GM19193 (cell line): ENCODE data around the gene CATSPERD.

Experiments used
- POLR2A ChIP-seq: IDR thresholded peaks from 4 replicates; pipeline ENCODE4 v1.6.1; 2011; ENCODE audit not compliant: insufficient read depth, insufficient read length; ENCODE audit errors: extremely low read depth

CATSPERD gene

DNA sequence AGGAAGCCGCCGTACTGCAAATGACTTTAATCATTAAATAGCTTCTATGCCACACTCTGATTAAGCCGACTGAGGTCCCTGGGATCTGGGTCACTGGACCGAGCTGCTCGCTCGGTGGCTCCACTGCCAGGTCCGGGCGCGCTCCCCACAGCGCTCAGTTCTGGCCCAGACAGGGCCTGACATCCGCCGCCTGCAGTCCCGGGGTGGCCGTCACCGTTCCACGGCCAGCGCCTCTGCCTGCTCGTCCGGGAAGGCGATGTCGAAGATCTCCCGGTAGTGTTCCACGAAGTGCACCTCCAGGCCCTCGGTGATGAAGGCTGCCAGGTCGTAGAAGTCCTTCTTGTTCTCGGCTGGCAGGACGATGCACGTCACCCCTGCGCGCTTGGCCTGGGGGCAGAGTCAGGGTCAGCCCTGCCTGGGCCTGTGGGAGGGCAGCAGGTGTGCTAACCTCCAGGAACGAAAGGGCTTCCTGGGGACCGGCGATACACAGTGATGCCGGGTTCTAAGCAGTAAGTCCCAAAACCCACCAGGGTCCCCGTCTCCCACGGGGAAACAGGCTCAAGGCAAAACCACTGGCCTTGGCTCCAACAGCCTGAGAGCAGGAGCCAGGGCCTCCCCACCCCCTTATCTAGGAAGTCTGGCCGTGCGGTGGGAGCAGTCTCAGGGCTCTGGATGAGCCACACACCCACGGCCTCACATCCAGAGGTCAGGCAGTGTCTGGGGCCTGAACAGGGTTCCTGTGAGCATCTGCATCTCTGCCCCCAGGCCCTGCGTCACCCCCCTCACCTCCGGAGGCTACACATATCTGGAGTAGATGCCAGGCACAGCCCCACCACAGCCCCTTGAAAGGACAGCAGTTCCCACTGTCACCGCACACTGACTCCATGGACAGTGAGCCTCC, 28.4 kb upstream of the CATSPERD start:
- peak; percentile 41 for TF ChIP-seq POLR2A

- no peak for TF ChIP-seq POLR2A
Measured at GRCh38 chr19:5692723-5693194, 27.7 kb upstream of the CATSPERD start.

GRCh38 chr19:5693195-5694166, 27.0 kb upstream of the CATSPERD start:
- TF ChIP-seq POLR2A: peak; percentile 55

GRCh38 chr19:5694167-5694955, 26.1 kb upstream of the CATSPERD start:
- TF ChIP-seq POLR2A: no peak

DNA sequence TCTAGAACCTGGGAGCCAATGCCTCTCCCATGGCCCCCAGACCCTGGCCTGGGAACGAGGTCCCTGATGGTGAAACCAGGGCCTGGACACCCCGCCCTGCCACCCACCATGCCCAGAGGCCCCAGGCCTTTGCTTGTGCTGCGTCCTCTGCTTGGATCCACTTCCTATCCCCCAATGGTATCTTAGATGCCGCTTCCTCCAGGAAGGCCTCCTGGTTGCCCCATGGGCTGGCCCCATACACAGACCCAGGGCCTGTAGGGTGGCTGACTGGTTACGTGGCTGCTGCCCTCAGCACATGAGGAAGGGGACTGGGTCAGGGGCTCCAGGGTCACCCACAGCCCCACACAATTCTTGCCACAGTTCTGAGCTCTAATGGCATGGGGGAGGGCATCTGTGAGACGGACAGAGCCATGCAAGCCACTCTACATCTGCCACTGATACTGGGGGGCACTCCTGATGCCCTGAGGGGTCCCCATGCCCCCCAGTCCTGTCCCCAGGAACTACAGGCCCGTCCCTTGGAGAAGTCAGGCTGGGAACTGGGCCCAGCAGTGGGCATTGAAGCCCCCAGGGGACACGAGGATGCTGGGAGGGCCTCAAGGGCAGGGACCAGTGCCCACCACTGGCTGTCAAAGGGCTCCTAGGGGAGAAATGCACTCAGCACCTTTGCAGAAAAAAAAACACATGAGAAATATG, 25.3 kb upstream of the CATSPERD start:
- no peak for TF ChIP-seq POLR2A

DNA sequence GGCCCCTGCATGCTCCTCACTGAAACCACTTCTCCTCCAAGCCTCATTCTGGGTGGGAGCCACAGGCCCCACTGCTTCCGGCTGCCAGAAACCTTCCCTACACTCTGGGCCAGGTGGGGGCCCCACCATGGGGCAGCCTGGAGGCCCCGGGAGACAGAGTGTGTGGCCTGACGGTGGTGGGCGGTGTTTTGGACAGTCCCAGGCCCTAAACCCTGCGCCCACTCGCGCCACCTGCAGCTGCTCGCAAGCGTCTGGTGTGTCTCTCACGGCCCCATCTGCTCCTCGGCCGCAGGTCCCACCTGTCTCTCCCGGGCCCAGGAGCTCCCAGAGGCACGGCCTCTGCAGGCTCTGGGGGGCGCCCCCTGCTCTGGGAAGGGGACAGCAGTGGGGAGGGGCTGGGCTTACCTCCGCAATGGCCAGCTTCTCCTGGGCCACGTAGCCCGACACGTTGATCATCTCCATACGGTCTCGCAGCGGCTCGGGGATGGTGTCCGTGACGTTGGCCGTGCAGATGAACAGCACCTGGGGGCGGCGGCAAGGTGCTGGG, 24.7 kb upstream of the CATSPERD start:
- peak; percentile 13 for TF ChIP-seq POLR2A

- no peak for TF ChIP-seq POLR2A
Measured at GRCh38 chr19:5696196-5697021, 24.0 kb upstream of the CATSPERD start.

DNA sequence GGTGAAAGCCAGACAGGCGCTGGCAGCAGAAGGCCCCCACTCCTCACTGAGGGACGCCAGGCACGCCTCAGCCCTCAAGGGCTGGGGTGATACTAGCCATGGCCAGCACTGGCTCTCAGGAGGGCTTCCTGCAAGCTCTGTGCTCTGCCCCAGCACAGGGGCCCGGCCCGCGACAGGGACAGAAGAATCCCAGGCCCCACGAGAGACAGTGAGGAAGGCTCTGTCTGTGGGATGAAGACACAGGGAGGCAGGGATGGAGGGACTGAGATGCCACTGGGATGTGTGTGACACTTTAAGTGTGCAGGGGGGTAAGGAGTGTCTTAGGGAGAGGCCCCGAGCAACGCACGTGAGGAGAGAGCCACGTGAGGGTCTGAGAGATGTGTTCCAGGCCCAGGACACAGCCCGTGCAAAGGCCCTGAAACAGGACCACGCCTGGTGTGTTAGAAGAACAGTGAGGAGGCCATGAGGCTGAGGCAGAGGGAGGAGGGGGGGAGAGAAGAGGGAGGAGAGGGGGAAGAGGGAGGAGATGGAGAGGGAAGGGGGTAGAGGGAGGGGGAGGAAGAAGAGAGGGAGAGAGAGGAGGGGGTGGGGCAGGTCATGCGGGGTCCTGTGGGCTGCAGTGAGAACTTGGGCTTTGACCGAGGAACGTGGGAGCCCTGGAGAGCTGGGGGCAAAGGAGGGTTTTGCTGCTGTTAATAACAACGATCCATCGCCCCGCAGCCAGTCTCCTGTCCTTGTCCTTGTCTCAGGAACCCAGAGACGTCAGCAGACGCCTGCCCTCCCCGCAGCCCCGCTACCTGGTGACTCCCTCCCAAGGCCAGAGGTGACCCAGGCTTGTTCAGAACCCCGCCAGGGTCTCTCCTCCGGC, 23.2 kb upstream of the CATSPERD start:
- no peak for TF ChIP-seq POLR2A

GRCh38 chr19:5697890-5698634, 22.4 kb upstream of the CATSPERD start:
- no peak for TF ChIP-seq POLR2A

DNA sequence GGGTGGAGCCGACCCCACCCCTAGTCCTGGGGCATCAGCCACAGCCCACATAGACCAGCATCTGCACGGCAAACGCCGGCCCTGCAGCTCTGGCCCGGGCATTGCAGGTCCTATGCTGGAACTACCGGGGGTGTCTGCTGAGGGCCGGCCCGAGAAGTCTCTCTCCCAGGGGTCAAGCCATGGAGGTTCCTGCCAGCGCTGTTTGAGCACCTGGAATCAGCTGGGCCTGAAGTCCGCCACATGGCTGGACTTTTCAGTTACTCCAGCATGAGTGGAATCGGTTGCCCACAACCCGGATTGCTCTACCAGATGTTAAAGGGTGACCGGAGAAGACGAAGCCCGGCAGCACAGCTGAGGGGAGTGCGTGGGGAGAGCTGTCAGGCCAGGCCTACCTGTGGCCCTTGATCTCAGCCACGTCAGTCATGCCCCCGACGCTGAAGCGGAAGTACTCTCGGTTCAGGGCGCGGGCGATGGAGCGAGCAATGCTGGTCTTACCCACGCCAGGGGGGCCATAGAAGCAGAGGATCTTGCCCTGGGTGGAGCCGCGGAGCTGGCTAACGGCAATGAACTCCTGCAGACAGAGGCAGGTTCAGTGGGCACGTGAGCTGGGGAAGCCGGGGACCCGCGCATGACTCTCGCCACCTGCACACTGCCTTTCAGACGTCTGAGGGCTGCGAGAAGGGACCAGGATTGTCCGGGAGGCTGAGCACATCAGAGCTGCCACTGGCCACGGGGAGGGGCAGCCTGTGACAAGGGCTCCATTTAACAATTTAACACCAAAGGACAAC, 21.6 kb upstream of the CATSPERD start:
- no peak for TF ChIP-seq POLR2A
